ENCODE data around the gene SLC28A1. TPM values are rescaled to one million over a fixed set of nuclear protein-coding genes. Genes with fewer than 3 reads are reported as not detected.
A peak's percentile ranks its signal among the peaks of the same experiment; 100 is the strongest.
"Not testable (repeated sequence)": the region's sequence is repeated elsewhere in the genome, so short reads cannot be mapped to it uniquely, and the experiment has no call there.

SLC28A1 gene
- total and polyA plus RNA-seq, 2 experiments from 2014 or later = 2.5 to 3.0 TPM

DNA sequence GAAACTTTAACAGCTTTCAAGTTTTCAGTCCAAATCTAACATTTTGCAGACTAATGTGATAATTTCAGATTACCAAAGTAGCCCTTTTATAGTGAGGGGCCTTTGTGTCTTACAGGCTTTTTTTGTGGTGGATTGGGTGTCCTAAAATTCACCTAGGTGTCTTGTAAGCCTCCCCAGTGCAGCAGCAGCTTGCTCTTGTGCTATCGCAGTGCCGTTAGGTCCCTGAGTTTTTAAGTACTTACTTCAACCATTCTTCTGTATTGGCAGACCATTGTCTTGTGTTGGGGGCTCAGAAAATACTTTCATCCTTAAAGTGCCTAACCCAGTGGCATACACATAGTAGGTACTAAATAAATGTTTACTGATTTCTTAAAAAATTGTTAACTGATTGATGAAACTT is 99.2 kb downstream of the SLC28A1 start:
- Histone ChIP-seq H3K36me3 (replicated peaks; ENCODE audit: insufficient read depth, low read depth) (no peaks in the 10 kb centered on the region), H3K9me2 (replicated peaks; ENCODE audit: insufficient read depth) (no peaks in the 10 kb centered on the region), H3K79me2 (peaks cover 66% of the 10 kb centered on the region), H3K4me3 (no peak overlapping the region), H3K27me3 (no peaks in the 10 kb centered on the region), H3K4me1 (ENCODE audit: insufficient read depth) (peaks cover 16% of the 10 kb centered on the region), H3K27ac (peak overlapping the region; percentile 94), H3K4me2 (peak overlapping the region; percentile 82), H2AFZ (no peak overlapping the region), H3K9me3 (ENCODE audit: low read depth) (no peaks in the 10 kb centered on the region), H4K20me1 (ENCODE audit: insufficient read depth, poor library complexity, severe bottlenecking) (peaks cover 26% of the 10 kb centered on the region)
- TF ChIP-seq EZH2phosphoT487 (IDR thresholded peaks at IDR 0.05; ENCODE audit: low read depth, severe bottlenecking, unreplicated experiment) (no peak), EZH2 (IDR thresholded peaks at IDR 0.05; ENCODE audit: borderline replicate concordance) (no peak), CTCF (IDR thresholded peaks at IDR 0.05; ENCODE audit: poor library complexity) (no peak)
- DNase-seq (ENCODE audit: low spot score) = no peak
- WGBS (ENCODE audit: low lambda C conversion rate, missing lambda C conversion rate) = 81% methylated on average over 2 of the region's 2 CpGs

- H3K4me3 ChIP-seq = no peak overlapping the region
- DNase-seq (ENCODE audit: low spot score) = no peak
- H3K4me2 ChIP-seq = peak overlapping the region; percentile 82
- H3K79me2 ChIP-seq = peaks cover 81% of the 10 kb centered on the region
- peaks cover 16% of the 10 kb centered on the region for H3K4me1 ChIP-seq (ENCODE audit: insufficient read depth)
- no peaks in the 10 kb centered on the region for H3K36me3 ChIP-seq (replicated peaks; ENCODE audit: insufficient read depth, low read depth)
- 68% methylated on average over 2 of the region's 2 CpGs for WGBS (ENCODE audit: low lambda C conversion rate, missing lambda C conversion rate)
- no peaks in the 10 kb centered on the region for H3K9me3 ChIP-seq (ENCODE audit: low read depth)
- peaks cover 30% of the 10 kb centered on the region for H4K20me1 ChIP-seq (ENCODE audit: insufficient read depth, poor library complexity, severe bottlenecking)
- TF ChIP-seq EZH2phosphoT487 (IDR thresholded peaks at IDR 0.05; ENCODE audit: low read depth, severe bottlenecking, unreplicated experiment) (no peak), CTCF (IDR thresholded peaks at IDR 0.05; ENCODE audit: poor library complexity) (no peak), EZH2 (IDR thresholded peaks at IDR 0.05; ENCODE audit: borderline replicate concordance) (no peak)
- H3K27me3 ChIP-seq = no peaks in the 10 kb centered on the region
- no peaks in the 10 kb centered on the region for H3K9me2 ChIP-seq (replicated peaks; ENCODE audit: insufficient read depth)
- no peak overlapping the region for H2AFZ ChIP-seq
- no peak overlapping the region for H3K27ac ChIP-seq
These were observed 100.7 kb downstream of the SLC28A1 start for GRCh38 chr15:84985158-84985557.

GRCh38 chr15:84987351-84987750 is 102.9 kb downstream of the SLC28A1 start:
- 95% methylated on average over 9 of the region's 9 CpGs for WGBS (ENCODE audit: low lambda C conversion rate, missing lambda C conversion rate)
- Histone ChIP-seq H4K20me1 (ENCODE audit: insufficient read depth, poor library complexity, severe bottlenecking) (peaks cover 38% of the 10 kb centered on the region), H3K79me2 (peaks cover 99% of the 10 kb centered on the region), H3K4me1 (ENCODE audit: insufficient read depth) (peaks cover 20% of the 10 kb centered on the region)
- not testable (repeated sequence) for H3K4me3 ChIP-seq; H3K36me3 ChIP-seq (replicated peaks; ENCODE audit: insufficient read depth, low read depth); H3K27me3 ChIP-seq; H3K9me2 ChIP-seq (replicated peaks; ENCODE audit: insufficient read depth); H3K27ac ChIP-seq; DNase-seq (ENCODE audit: low spot score); H3K9me3 ChIP-seq (ENCODE audit: low read depth); H3K4me2 ChIP-seq; H2AFZ ChIP-seq

DNA sequence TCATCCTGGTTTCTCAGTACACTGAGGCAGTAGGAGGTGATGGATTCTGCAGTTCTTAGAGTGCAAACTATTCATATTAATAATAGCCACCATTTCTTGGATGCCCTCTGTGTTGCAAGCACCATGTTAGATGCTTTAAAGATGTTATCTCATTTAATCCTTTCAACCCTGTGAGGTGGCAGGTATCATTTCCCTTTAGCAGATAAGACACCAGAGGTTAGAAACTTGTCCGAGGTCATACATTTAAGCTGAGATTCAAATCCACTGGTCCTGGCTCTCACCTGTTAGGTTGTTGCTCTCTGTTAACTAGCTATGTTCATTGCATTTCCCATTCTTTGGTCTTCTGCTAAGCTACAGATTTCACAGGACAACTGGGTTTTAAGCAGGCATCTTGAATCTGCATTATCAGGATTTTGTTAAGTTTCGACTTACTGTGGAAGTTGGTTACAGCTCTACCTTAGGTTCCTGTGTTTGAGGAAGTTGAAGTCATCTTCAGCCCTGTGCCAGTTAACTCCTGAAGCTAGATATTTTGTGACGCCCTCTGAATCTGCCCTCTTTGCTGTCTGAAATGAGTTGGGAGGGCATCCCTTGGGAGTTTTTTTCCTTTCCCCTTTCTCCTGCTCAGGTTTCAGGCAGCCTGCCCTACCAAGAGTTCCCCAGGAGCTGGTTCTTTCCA is 103.6 kb downstream of the SLC28A1 start:
- Histone ChIP-seq H2AFZ (no peak overlapping the region), H3K27me3 (no peaks in the 10 kb centered on the region), H3K9me2 (replicated peaks; ENCODE audit: insufficient read depth) (no peaks in the 10 kb centered on the region), H3K4me3 (no peak overlapping the region), H3K4me1 (ENCODE audit: insufficient read depth) (peaks cover 25% of the 10 kb centered on the region), H3K4me2 (no peak overlapping the region), H4K20me1 (ENCODE audit: insufficient read depth, poor library complexity, severe bottlenecking) (peaks cover 37% of the 10 kb centered on the region), H3K9me3 (ENCODE audit: low read depth) (no peaks in the 10 kb centered on the region), H3K27ac (no peak overlapping the region), H3K79me2 (peaks cover 93% of the 10 kb centered on the region), H3K36me3 (replicated peaks; ENCODE audit: insufficient read depth, low read depth) (no peaks in the 10 kb centered on the region)
- DNase-seq (ENCODE audit: low spot score) = no peak
- WGBS (ENCODE audit: low lambda C conversion rate, missing lambda C conversion rate) = 86% methylated on average over 3 of the region's 3 CpGs
- TF ChIP-seq CTCF (IDR thresholded peaks at IDR 0.05; ENCODE audit: poor library complexity) = no peak

Measured in hepatocyte (in vitro differentiated cells).